ENCODE data around the gene SLC6A17. TPM values are rescaled to one million over a fixed set of nuclear protein-coding genes. Genes with fewer than 3 reads are reported as not detected.

SLC6A17 gene
- total RNA-seq, 4 donors from 2014 or later, result 0.42 to 1.8 (median 0.57) TPM

GRCh38 chr1:110225756-110226404 is 75.6 kb downstream of the SLC6A17 start:
- Histone ChIP-seq H3K36me3 (peaks cover 10 to 91% (median 60%) of the 10 kb centered on the region in 4 donors), H3K4me3 (no peak overlapping the region), H3K27ac (replicated peaks in 1 of 4) (no peak overlapping the region), H3K4me1 (no peaks in the 10 kb centered on the region), H3K27me3 (no peaks in the 10 kb centered on the region), H3K9me3 (no peaks in the 10 kb centered on the region)
- intact Hi-C loops (cut with DNase I), result no loop called here
- 90% methylated on average over 4 of the region's 18 CpGs for WGBS
- DNase-seq (ENCODE audit: extremely low spot score), result no peak
- no peak for TF ChIP-seq EP300 (IDR thresholded peaks at IDR 0.05)
- TF ChIP-seq POLR2A (IDR thresholded peaks at IDR 0.05; ENCODE audit: low read depth), result no peak
- no peak for TF ChIP-seq POLR2AphosphoS5 (IDR thresholded peaks at IDR 0.05)
- no peak for TF ChIP-seq CTCF (IDR thresholded peaks at IDR 0.05)

- H3K27me3 ChIP-seq, result no peaks in the 10 kb centered on the region
- peaks cover 15 to 93% (median 77%) of the 10 kb centered on the region in 4 donors for H3K36me3 ChIP-seq
- intact Hi-C loops (cut with DNase I), result no loop called here
- 94% methylated on average over 12 of the region's 12 CpGs for WGBS
- TF ChIP-seq EP300 (IDR thresholded peaks at IDR 0.05), result no peak
- no peak for TF ChIP-seq POLR2AphosphoS5 (IDR thresholded peaks at IDR 0.05)
- TF ChIP-seq POLR2A (IDR thresholded peaks at IDR 0.05; ENCODE audit: low read depth), result no peak
- TF ChIP-seq CTCF (IDR thresholded peaks at IDR 0.05), result no peak
- DNase-seq (ENCODE audit: extremely low spot score), result no peak
- no peak overlapping the region for H3K27ac ChIP-seq (replicated peaks in 1 of 4)
- no peaks in the 10 kb centered on the region for H3K4me1 ChIP-seq
- peaks cover 0 to 3% (median 2%) of the 10 kb centered on the region in 4 donors for H3K9me3 ChIP-seq
- H3K4me3 ChIP-seq, result no peak overlapping the region
These were observed 77.5 kb downstream of the SLC6A17 start for GRCh38 chr1:110227774-110228173.

GRCh38 chr1:110228381-110228780 is 78.1 kb downstream of the SLC6A17 start:
- intact Hi-C loops (cut with DNase I), result no loop called here
- Histone ChIP-seq H3K9me3 (peaks cover 0 to 9% (median 4%) of the 10 kb centered on the region in 4 donors), H3K36me3 (peaks cover 10 to 91% (median 77%) of the 10 kb centered on the region in 4 donors), H3K27me3 (no peaks in the 10 kb centered on the region), H3K4me3 (no peak overlapping the region), H3K4me1 (no peaks in the 10 kb centered on the region), H3K27ac (replicated peaks in 1 of 4) (no peak overlapping the region)
- 89% methylated on average over 6 of the region's 12 CpGs for WGBS
- DNase-seq (ENCODE audit: extremely low spot score), result no peak
- no peak for TF ChIP-seq EP300 (IDR thresholded peaks at IDR 0.05)
- TF ChIP-seq POLR2AphosphoS5 (IDR thresholded peaks at IDR 0.05), result no peak
- no peak for TF ChIP-seq CTCF (IDR thresholded peaks at IDR 0.05)

GRCh38 chr1:110228869-110229268 is 78.6 kb downstream of the SLC6A17 start:
- Histone ChIP-seq H3K9me3 (peaks cover 0 to 9% (median 4%) of the 10 kb centered on the region in 4 donors), H3K4me3 (no peak overlapping the region), H3K27me3 (no peaks in the 10 kb centered on the region), H3K27ac (replicated peaks in 1 of 4) (no peak overlapping the region), H3K36me3 (peaks cover 10 to 86% (median 76%) of the 10 kb centered on the region in 4 donors), H3K4me1 (no peaks in the 10 kb centered on the region)
- WGBS, result 88% methylated on average over 9 of the region's 9 CpGs
- TF ChIP-seq CTCF (IDR thresholded peaks at IDR 0.05), result no peak
- TF ChIP-seq POLR2AphosphoS5 (IDR thresholded peaks at IDR 0.05), result no peak
- TF ChIP-seq POLR2A (IDR thresholded peaks at IDR 0.05; ENCODE audit: low read depth), result no peak
- TF ChIP-seq EP300 (IDR thresholded peaks at IDR 0.05), result no peak
- intact Hi-C loops (cut with DNase I), result no loop called here
- no peak for DNase-seq (ENCODE audit: extremely low spot score)

Measured in esophagus muscularis mucosa (tissue), 4 donors.